GM21619 (cell line): ENCODE measurements around the gene P3H3.

Source experiments
- ATAC-seq: cut with Tn5 transposase; IDR thresholded peaks from one replicate; pipeline ENCODE4 v1.9.1; 2021; ENCODE audit not compliant: unreplicated experiment

Gene P3H3

DNA sequence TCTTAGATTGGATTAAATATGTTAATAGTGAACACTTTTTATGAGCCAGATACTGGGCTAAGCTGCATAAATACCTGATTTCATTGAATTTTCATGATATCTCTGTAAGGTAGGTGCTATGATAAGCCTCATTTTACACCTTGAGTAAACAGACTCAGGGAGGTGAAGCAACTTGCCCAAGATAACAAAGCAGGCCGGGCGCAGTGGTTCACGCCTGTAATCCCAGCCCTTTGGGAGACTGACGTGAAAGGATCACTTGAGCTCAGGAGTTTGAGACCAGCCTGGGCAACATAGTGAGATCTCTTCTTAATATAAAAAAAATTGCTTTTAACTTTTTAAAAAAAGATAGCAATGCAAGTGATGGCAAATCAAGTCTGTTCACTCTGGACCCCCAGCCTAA lies 13.9 kb downstream of the P3H3 start:
- no peak for ATAC-seq

DNA sequence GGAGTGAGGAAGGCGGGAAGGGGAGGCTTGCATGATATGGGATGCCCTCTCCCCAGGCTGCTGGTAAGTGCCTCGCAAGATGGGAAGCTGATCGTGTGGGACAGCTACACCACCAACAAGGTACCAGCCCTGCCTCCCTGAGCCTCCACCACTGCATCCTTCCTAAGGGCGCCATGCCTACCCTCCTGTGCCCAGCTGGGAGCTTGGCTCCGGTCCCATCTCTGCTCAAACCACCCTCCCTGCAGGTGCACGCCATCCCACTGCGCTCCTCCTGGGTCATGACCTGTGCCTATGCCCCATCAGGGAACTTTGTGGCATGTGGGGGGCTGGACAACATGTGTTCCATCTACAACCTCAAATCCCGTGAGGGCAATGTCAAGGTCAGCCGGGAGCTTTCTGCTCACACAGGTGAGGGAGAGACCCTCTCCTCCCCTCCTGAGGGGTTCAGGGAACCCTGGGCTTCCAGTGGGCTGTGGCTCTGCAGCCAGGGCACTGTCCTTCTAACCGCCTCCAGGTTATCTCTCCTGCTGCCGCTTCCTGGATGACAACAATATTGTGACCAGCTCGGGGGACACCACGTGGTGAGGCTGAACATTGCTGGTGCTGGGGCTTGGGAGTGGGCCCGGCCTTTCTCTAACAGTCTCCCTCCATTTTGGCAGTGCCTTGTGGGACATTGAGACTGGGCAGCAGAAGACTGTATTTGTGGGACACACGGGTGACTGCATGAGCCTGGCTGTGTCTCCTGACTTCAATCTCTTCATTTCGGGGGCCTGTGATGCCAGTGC lies 15.1 kb downstream of the P3H3 start:
- no peak for ATAC-seq

DNA sequence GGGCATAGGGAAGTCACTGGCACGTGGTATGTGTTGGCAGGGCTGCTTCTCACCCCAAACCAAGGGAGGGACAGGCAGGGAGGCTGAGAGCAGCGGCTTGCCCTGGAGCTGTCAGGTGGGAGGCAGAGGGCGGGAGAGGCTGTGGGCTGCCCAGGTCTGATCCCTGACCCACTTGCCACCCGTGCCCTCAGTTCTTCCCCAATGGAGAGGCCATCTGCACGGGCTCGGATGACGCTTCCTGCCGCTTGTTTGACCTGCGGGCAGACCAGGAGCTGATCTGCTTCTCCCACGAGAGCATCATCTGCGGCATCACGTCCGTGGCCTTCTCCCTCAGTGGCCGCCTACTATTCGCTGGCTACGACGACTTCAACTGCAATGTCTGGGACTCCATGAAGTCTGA lies 17.2 kb downstream of the P3H3 start:
- no peak for ATAC-seq

DNA sequence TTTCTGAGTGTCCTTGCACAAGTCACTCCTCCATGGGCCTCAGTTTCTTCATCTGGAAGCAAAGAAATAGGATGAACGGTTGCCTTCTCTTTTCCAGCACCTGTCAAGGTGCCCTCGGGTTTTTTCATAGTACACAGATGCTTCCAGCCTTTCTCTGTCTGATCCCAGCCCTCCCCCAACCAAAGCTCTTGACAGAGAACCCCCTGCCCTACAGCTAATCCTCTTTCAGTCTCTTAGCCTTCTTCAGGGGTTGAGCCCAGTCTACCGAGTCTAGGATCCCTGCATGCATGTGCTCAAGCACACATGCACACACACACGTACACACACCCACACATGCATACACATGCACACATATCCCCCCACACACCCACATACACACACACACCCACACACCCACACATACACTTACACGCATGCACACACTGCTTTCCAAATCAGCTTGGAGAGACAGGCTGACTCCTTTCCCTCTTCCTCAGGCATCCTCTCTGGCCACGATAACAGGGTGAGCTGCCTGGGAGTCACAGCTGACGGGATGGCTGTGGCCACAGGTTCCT lies 18.2 kb downstream of the P3H3 start:
- no peak for ATAC-seq

DNA sequence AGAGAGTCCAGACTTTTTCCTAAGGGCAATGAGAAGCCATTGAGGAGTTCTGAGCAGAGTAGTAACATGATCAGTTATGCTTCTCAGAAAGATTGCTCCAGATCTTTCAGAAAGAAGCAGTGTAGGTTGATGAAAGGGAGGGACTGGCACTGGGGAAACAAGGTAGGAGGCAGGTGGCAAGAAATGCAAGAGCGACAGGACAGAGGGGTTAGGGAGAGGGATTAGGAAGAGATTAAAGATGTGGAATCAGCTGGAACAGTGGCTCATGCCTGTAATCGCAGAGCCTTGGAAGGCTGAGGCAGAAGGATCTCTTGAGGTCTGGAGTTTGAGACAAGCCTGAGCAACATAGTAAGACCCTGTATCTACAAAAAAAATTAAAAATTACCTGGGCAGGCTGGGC lies 19.5 kb downstream of the P3H3 start:
- no peak for ATAC-seq

DNA sequence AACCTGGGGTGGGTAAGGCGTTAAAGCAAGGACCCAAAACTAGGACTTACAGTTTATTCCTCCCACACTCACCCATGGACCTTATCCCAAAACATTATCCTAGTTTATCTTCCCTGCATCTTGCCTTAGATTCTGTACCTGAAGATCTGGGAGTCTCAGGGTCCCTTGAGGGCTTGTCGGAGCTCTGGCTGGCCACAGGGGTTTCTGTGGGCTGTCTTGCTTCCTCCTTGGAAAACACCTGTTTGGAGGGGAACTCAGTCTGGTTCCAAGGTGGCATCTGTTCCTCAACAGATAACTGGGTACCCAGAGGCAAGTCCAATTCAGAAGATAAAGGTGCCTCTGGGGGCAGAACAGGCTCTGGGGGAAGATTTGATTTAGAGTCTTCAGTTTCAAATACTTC lies 21.2 kb downstream of the P3H3 start:
- ATAC-seq, result no peak

DNA sequence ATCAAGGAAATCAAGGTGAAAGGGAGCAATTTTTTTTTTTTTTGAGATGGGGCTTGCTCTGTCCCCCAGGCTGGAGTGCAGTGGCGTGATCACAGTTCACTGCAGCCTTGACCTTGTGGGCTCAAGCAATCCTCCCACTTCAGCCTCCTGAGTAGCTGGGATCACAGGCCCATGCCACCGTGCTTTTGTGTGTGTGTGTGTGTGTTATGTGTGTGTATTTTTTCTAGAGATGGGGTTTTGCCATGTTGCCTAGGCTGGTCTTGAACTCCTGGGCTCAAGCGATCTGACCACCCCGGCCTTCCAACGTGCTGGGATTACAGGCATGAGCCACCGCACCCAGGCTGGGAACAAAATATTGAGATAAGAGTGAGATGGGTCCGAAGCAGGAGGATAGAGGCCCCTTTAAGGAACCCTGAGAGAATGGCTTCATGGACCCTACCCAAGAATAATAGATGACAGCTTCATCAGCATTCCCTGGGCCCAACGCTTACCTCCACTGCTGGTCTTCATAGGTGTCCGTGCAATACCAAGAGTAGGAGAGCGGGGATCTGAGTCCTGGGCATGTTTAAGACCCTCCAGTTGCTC lies 21.9 kb downstream of the P3H3 start:
- no peak for ATAC-seq

DNA sequence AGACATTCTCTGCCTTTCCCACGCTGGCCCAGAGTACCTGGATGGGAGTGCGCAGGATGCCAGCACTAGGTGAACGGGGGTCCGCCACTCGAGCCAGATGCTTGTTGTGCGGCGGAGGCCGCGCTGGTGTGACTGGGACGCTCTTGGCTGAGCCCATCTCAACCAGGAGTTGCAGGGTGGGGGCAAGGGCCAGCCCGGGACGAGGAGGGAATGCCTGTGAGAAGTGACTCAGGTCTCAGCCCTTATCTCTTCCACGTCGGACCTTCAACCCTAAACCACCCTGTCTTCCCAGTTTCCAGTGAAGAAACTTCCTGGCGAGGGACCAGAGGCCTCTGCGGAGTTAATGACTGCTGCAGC lies 22.6 kb downstream of the P3H3 start:
- no peak for ATAC-seq

DNA sequence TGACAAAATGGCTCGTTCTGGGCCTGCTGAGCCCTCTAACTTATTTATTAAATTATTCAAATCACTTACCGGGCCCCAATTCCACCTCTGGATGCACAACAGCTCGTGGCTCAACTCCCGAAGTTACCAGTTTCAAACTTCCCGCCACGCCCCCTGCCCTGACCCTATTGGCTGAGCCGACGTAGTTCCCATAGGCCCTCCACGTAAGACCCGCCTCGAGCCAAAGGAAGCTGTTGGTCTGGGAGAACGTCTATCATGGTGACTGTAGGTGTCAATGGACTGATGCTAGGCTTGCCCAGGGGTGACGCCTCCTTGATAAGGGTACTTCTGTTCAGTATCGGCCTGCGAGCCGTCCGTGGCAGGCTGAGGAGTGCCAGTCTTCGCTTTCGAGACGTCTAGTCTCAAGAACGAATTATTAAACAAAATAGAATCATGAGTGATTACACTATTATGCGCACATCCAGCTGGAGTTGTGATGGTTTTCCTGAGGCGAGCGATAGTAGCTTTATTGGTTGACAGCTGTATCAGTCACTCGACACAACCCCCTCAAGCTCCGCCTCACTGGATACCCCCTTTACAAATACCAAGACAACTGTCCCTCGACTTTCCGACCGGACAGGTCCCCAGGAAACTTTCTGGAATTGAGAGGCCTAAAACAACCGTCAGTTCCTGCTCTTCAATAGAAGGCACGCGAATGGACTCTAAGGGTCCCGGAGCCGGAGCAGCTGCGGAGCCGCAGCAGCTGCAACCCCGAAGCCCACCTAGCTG lies 23.1 kb downstream of the P3H3 start, which contains the start of gene CDCA3:
Gene CDCA3 (minus strand): TSS at position 134 of the 768 bp plus-strand sequence. CDS start 334 bp downstream, outside the sequence.
- ATAC-seq, result peak; percentile 47

DNA sequence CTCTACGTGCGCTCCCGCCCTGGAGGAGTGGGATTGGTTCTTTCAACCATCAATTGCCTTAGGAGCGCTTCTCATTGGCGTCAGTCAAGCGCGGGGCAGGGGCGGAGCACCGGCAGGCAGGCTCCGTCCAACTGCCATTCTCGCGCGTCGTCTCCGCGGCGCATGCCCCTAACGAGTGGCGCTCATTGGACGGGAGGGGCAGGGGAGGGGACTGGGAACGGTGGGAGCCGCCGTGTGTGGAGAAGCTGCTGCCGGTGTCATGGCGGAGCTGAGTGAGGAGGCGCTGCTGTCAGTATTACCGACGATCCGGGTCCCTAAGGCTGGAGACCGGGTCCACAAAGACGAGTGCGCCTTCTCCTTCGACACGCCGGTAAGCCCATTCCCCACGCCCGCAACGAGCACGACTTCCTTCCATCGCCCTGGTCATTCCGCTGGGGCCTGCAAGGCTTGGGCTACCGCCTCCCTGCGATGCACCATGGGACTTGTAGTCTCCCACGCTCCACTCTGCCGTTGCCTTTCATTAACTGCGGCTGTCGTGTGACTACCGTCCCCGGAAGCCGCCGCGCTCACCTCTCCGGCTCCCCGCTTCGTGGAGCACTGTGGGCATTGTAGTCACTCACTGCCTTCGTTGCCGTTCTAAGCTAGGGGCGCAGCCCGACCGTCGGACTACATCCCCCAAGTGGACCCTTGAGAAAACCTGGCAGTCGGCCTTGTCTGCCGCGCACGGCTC lies 23.9 kb downstream of the P3H3 start, which contains the start of gene USP5:
Gene USP5 (plus strand): TSS at position 230 of the 730 bp plus-strand sequence. CDS start 30 bp downstream, at position 260.
- peak; percentile 70 for ATAC-seq

DNA sequence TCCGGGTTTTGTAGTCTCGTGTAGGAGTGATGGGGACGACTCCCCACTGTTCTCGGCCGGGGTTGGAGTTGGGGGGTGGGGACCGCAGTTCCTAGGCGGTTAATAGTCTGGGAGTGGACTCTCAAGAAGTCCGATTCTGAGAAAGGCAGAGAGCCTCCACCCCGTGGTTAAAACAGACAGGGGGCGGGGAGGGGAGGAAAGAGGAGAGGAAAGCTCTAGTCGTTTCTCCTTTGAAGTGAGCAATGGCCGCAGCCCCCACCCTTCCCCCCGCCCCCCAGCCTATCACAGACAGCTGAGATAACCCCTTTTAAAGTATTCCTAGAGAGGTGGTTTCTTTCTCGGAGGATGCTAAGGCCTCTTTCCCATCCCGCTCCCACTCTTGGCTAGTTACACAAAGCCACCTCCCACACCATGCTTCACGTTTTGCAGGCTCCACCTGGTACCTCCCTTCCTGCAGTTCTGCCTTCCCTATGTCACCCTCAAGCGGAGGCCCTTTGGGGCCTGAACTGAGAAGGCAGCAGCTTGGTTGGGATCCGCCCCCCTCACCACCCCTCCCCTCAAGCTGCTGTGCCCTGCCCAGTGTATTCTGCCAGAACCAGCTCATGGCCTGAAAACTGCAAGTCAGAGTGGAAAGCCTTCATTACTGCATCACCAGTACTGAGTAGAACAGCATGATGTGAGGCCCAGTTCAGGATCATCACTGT lies 24.6 kb downstream of the P3H3 start:
- ATAC-seq, result no peak

DNA sequence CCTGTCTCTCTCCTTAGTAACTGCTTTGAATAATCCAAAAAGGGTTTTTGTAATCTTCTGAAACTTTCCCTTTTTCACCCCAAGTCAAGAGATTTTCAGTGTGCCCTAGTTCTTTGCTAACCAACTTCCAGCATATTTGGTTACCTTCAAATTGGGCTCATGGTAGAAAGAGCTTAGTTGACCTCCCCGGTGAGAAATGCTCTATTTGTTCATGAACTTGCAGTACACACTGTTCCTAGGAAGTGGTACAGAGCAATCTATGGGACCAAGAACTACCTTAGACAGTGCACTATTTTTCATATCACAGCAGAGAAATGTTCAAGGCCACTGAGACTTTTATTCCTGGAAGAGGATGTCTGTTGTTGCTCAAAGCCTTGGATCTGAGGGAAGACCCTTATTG lies 25.4 kb downstream of the P3H3 start:
- ATAC-seq, result no peak

DNA sequence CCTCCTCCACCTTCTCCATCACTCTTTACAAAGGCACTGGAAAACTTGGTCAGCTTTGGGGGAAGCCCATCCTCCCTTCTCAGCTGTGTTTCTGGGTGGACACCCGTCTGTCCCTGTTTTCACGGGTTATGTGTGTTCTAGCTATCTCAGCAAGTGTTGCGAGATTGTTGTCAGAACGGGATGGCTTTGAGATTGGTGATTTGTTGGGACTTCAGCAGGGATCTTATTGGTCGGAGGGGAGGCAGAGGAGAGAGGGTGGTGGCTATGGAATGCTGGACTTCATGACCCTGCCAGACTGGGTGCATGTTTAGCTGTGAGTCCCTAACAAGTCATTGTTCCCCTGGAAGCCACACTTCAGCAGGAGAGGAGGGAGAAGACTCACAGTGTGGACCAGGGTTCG lies 25.8 kb downstream of the P3H3 start:
- ATAC-seq, result no peak

DNA sequence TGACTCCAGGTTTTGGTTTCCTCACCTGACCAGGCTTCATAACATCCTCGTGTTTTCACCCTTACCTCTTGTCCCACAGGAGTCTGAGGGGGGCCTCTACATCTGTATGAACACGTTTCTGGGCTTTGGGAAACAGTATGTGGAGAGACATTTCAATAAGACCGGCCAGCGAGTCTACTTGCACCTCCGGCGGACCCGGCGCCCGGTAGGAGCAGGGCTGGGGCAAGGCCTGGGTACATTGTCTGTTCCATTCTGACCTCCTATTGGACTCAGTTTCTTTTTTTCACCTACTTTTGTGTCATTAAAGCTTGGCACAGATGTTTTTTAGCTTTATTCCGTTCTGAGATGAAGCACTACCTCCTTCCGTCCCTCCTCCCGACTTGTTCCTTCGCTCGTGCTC lies 27.1 kb downstream of the P3H3 start:
- ATAC-seq, result no peak

DNA sequence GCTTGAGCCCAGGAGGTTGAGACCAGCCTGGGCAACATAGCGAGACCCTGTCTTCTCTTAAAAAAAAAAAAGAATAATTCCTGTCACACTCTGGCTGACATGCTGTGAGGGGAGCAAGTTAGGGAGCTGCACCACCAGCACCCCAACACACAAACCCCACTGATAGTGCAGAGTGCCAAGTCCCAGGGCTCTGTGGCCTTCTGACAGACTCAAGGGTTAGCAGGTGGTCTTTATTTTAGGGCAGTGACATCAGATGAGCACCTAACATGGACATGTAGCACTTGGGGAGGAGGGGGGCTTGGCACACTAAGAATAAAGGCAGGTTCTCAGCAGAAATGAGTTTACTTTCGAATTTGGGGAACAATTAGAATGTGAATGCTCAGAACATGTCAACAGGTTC lies 30.6 kb downstream of the P3H3 start:
- ATAC-seq, result no peak

DNA sequence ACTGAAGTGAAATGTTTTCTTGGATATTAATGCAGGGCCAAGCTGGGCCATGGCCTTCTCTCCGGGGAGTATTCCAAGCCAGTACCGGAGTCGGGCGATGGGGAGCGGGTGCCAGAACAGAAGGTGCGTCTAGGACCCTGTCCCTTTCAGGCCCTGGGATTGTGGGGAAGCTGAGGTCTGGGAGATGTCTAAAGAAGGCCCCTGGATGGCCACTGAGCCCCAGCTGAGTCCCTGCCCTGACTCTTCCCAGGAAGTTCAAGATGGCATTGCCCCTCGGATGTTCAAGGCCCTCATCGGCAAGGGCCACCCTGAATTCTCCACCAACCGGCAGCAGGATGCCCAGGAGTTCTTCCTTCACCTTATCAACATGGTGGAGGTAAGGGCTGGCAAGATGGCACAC lies 31.9 kb downstream of the P3H3 start:
- no peak for ATAC-seq

DNA sequence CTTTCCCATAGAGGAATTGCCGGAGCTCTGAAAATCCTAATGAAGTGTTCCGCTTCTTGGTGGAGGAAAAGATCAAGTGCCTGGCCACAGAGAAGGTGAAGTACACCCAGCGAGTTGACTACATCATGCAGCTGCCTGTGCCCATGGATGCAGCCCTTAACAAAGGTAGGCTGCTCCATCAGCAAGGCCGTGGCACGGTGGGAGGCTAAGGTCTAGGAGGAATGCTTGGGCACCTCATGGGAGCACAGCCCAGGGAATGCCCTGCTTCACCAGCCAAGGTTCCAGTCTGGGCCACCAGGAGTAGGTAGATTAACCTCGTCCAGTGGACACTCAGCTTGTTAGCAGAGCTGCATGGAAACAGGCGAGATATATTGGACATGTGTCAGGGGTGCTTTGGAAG lies 32.7 kb downstream of the P3H3 start:
- no peak for ATAC-seq

DNA sequence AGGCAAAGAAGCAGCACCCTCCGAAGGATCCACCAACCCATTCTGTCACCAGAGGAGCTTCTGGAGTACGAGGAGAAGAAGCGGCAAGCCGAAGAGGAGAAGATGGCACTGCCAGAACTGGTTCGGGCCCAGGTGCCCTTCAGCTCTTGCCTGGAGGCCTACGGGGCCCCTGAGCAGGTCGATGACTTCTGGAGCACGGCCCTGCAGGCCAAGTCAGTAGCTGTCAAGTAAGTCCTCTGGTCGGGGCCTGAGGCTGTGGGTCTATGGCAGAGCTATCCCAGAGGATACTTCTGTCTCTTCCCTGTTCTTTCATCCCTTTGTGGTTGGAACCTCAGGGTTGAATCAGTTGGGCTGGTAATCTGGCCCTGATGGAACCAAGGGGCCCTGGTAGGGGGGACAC lies 33.2 kb downstream of the P3H3 start:
- ATAC-seq, result no peak

DNA sequence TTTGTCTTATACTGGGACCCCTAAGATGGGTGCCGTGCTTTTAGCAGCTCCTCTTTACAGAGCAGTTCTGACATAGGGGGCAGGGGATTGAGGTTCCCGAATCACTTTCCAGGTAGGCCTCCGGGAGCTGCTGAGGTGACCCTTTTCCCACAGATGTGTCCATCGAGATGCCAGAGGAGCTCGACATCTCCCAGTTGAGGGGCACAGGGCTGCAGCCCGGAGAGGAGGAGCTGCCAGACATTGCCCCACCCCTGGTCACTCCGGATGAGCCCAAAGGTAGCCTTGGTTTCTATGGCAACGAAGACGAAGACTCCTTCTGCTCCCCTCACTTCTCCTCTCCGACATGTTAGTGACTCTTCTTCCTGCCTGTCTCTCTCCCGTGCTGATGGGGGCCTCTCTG lies 34.8 kb downstream of the P3H3 start:
- ATAC-seq, result no peak

DNA sequence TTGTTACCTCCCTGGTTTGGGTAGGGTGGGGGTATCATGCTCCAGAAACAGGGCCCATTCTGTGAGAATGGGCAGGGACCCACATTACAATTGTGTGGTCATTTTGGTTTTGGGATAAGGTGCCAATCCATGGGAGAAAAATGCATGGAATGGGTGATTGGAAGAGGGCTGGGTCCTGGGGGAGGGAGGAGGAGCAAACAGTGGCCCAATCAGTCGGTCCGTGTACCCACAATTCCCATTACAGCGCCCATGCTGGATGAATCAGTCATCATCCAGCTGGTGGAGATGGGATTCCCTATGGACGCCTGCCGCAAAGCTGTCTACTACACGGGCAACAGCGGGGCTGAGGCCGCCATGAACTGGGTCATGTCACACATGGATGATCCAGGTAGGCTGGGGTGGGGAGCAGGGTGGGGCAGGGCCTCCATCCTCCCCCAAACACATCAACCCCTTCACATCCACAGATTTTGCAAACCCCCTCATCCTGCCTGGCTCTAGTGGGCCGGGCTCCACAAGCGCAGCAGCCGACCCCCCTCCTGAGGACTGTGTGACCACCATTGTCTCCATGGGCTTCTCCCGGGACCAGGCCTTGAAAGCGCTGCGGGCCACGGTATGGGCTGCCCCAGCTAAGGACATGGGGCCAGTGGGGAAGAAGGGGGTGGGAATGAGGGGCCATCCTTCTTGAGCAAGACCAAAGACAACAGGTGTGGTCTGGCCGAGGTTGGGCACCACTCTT lies 35.5 kb downstream of the P3H3 start:
- ATAC-seq, result no peak
